GM23338 (cell line): ENCODE results near the gene SLC35F6. TPM values are rescaled to one million over a fixed set of nuclear protein-coding genes. Genes with fewer than 3 reads are reported as not detected.

Source experiments
- ATAC-seq: fragments of 200-7000 bp; cut with Tn5 transposase; 3 replicates; pipeline ENCODE4 v1.9.1; 2020
- DNase-seq: peaks from one replicate; pipeline ENCODE4 v3.0.0-alpha.2; 2015; ENCODE audit warnings: low spot score
- H2AFZ ChIP-seq: fragments of 200-600 bp; sonication (generic); 2 replicates; pipeline ENCODE4 v1.8.0; 2016; ENCODE audit warnings: antibody characterized with exemption, mild to moderate bottlenecking, moderate library complexity
- H3F3A ChIP-seq: fragments of 200-600 bp; sonication (generic); replicated peaks from 2 replicates; pipeline ENCODE4 v1.8.0; 2017; ENCODE audit warnings: antibody characterized with exemption, mixed run types, low read depth
- H3K27ac ChIP-seq: fragments of 200-600 bp; sonication (generic); 2 replicates; pipeline ENCODE4 v1.6.1; 2016; ENCODE audit warnings: low read depth
- H3K27me3 ChIP-seq: fragments of 200-600 bp; sonication (generic); 2 replicates; pipeline ENCODE4 v1.8.0; 2016; ENCODE audit warnings: mild to moderate bottlenecking, mixed run types, moderate library complexity; ENCODE audit not compliant: insufficient read depth
- H3K36me3 ChIP-seq: fragments of 200-600 bp; sonication (generic); 2 replicates; pipeline ENCODE4 v1.8.0; 2016; ENCODE audit warnings: mild to moderate bottlenecking; ENCODE audit not compliant: insufficient read depth
- H3K4me1 ChIP-seq: fragments of 200-600 bp; sonication (generic); 2 replicates; pipeline ENCODE4 v1.8.0; 2016; ENCODE audit warnings: mild to moderate bottlenecking, moderate library complexity; ENCODE audit not compliant: insufficient read depth
- H3K4me2 ChIP-seq: fragments of 200-600 bp; sonication (generic); 2 replicates; pipeline ENCODE4 v1.7.1; 2017; ENCODE audit warnings: mixed run types
- H3K4me3 ChIP-seq: fragments of 200-600 bp; sonication (generic); 2 replicates; pipeline ENCODE4 v1.6.1; 2016; ENCODE audit warnings: mixed run types
- H3K79me2 ChIP-seq: fragments of 200-600 bp; sonication (generic); replicated peaks from 2 replicates; pipeline ENCODE4 v1.8.0; 2017; ENCODE audit warnings: mild to moderate bottlenecking; ENCODE audit not compliant: insufficient read depth
- H3K9me2 ChIP-seq: fragments of 200-600 bp; sonication (generic); 2 replicates; pipeline ENCODE4 v1.8.0; 2017; ENCODE audit not compliant: insufficient read depth
- H4K20me1 ChIP-seq: fragments of 200-600 bp; sonication (generic); replicated peaks from 2 replicates; pipeline ENCODE4 v1.8.0; 2017; ENCODE audit warnings: mild to moderate bottlenecking; ENCODE audit not compliant: insufficient read depth
- H3K27ac Mint-ChIP-seq: 2 replicates; pipeline ENCODE4 v1.8.0; 2020; ENCODE audit warnings: inconsistent platforms, mild to moderate bottlenecking, moderate library complexity, mixed read lengths
- H3K27me3 Mint-ChIP-seq: 3 replicates; pipeline ENCODE4 v1.8.0; 2022; ENCODE audit warnings: low read depth, mild to moderate bottlenecking, moderate library complexity, mixed read lengths, inconsistent platforms; ENCODE audit not compliant: insufficient read depth, poor library complexity
- H3K36me3 Mint-ChIP-seq: 3 replicates; pipeline ENCODE4 v1.8.0; 2021; ENCODE audit warnings: low read depth, mild to moderate bottlenecking, inconsistent platforms, moderate library complexity, mixed read lengths
- H3K4me1 Mint-ChIP-seq: 3 replicates; pipeline ENCODE4 v1.8.0; 2020; ENCODE audit warnings: mild to moderate bottlenecking, inconsistent platforms, mixed read lengths
- H3K4me3 Mint-ChIP-seq: 3 replicates; pipeline ENCODE4 v1.8.0; 2021; ENCODE audit warnings: moderate library complexity, mild to moderate bottlenecking, inconsistent platforms, mixed read lengths
- H3K9me3 Mint-ChIP-seq: 3 replicates; pipeline ENCODE4 v1.8.0; 2020; ENCODE audit warnings: moderate library complexity, mild to moderate bottlenecking, inconsistent platforms, mixed read lengths
- CREB1 ChIP-seq: fragments of 250-450 bp; sonication (Bioruptor Pico); IDR thresholded peaks from 2 replicates; pipeline ENCODE4 v1.5.0; 2020; ENCODE audit warnings: low read depth, mild to moderate bottlenecking, moderate library complexity
- CTCF ChIP-seq, 2 experiments: fragments of 200-600 bp in 1 of 2; sonication (generic) in 1 of 2; conservative IDR thresholded peaks; 2 replicates each; pipeline versions ENCODE4 v1.5.1 to v1.6.1; 2016 to 2017; ENCODE audit warnings: antibody characterized with exemption in 2 of 2, low read depth in 2 of 2, mild to moderate bottlenecking in 2 of 2, moderate library complexity in 1 of 2
- EZH2 ChIP-seq: fragments of 200-600 bp; sonication (generic); IDR thresholded peaks from one replicate; pipeline ENCODE4 v1.8.0; 2017; ENCODE audit warnings: antibody characterized with exemption, mild to moderate bottlenecking, low read depth; ENCODE audit not compliant: unreplicated experiment
- JUNB ChIP-seq: IDR thresholded peaks from one replicate; pipeline ENCODE4 v1.6.1; 2016; ENCODE audit warnings: antibody characterized with exemption; ENCODE audit not compliant: unreplicated experiment
- NANOG ChIP-seq: IDR thresholded peaks from 2 replicates; pipeline ENCODE4 v1.6.1; 2016; ENCODE audit warnings: antibody characterized with exemption, borderline replicate concordance
- REST ChIP-seq: IDR thresholded peaks from one replicate; pipeline ENCODE4 v1.6.1; 2018; ENCODE audit warnings: antibody characterized with exemption; ENCODE audit not compliant: unreplicated experiment
- STAT1 ChIP-seq: IDR thresholded peaks from one replicate; pipeline ENCODE4 v1.6.1; 2016; ENCODE audit warnings: antibody characterized with exemption; ENCODE audit not compliant: unreplicated experiment
- ZNF331 ChIP-seq: fragments of 250-450 bp; sonication (Bioruptor Pico); IDR thresholded peaks from 2 replicates; pipeline ENCODE4 v1.5.0; 2020; ENCODE audit warnings: low read depth, mild to moderate bottlenecking, moderate library complexity
- polyA plus RNA-seq: library from polyadenylated mRNA; unstranded; fragments of >200 nt; fragmentation: Nextera tagmentation; extraction: Ambion mirVana; gene quantifications from 2 replicates; pipeline ENCODE4 v1.2.1, GENCODE V29; 2016
- total RNA-seq: library from RNA; depleted of rRNA; stranded (reverse); fragments of >200 nt; shearing (Covaris generic); gene quantifications from 2 replicates; pipeline ENCODE4 v1.2.3, GENCODE V29; 2014

SLC35F6 gene
- total and polyA plus RNA-seq, 2 experiments from 2014 or later: 6.0 to 15.0 TPM

- TF ChIP-seq NANOG: no peak
- TF ChIP-seq EZH2: no peak
- no peak for TF ChIP-seq REST
- no peak for TF ChIP-seq CTCF (conservative IDR thresholded peaks at IDR 0.05; ENCODE audit: low read depth in 2 of 2)
Observed at GRCh38 chr2:26721115-26722032, 42.7 kb upstream of the SLC35F6 start (continued).

GRCh38 chr2:26722328-26722727 is 41.8 kb upstream of the SLC35F6 start:
- H3K79me2 ChIP-seq: no peaks in the 10 kb centered on the region
- no peak overlapping the region for H3K4me3 ChIP-seq
- no peaks in the 10 kb centered on the region for H3K9me2 ChIP-seq

GRCh38 chr2:26722911-26723310 is 41.2 kb upstream of the SLC35F6 start:
- no peak for DNase-seq
- peaks cover 11% of the 10 kb centered on the region for H3K27me3 Mint-ChIP-seq
- Histone ChIP-seq H3F3A (no peaks in the 10 kb centered on the region), H3K36me3 (no peaks in the 10 kb centered on the region), H4K20me1 (no peaks in the 10 kb centered on the region), H3K4me3 (no peak overlapping the region), H3K4me1 (peaks cover 5% of the 10 kb centered on the region), H3K27me3 (no peaks in the 10 kb centered on the region), H3K9me2 (no peaks in the 10 kb centered on the region), H3K4me2 (no peak overlapping the region), H3K79me2 (no peaks in the 10 kb centered on the region), H3K27ac (no peak overlapping the region), H2AFZ (no peak overlapping the region)
- H3K9me3 Mint-ChIP-seq: no peaks in the 10 kb centered on the region
- H3K4me1 Mint-ChIP-seq: peaks cover 13% of the 10 kb centered on the region
- no peak overlapping the region for H3K27ac Mint-ChIP-seq
- H3K36me3 Mint-ChIP-seq: no peaks in the 10 kb centered on the region
- no peak for ATAC-seq
- H3K4me3 Mint-ChIP-seq: no peak overlapping the region
- TF ChIP-seq STAT1: no peak
- TF ChIP-seq REST: no peak
- no peak for TF ChIP-seq ZNF331 (CRISPR knock-in tag)
- no peak for TF ChIP-seq CTCF (conservative IDR thresholded peaks at IDR 0.05; ENCODE audit: low read depth in 2 of 2)
- no peak for TF ChIP-seq EZH2
- no peak for TF ChIP-seq CREB1 (CRISPR knock-in tag)
- no peak for TF ChIP-seq NANOG

More at GRCh38 chr2:26722328-26722727, 41.8 kb upstream of the SLC35F6 start:
- Histone ChIP-seq H4K20me1 (no peaks in the 10 kb centered on the region), H3K36me3 (no peaks in the 10 kb centered on the region), H3K4me1 (peaks cover 5% of the 10 kb centered on the region), H3F3A (no peaks in the 10 kb centered on the region), H2AFZ (no peak overlapping the region), H3K27me3 (no peaks in the 10 kb centered on the region), H3K27ac (no peak overlapping the region), H3K4me2 (no peak overlapping the region)
- DNase-seq: no peak
- no peak overlapping the region for H3K4me3 Mint-ChIP-seq
- H3K27me3 Mint-ChIP-seq: peaks cover 11% of the 10 kb centered on the region
- no peaks in the 10 kb centered on the region; the same call in 2 of the 3 replicates for H3K9me3 Mint-ChIP-seq
- H3K4me1 Mint-ChIP-seq: peaks cover 13% of the 10 kb centered on the region
- H3K36me3 Mint-ChIP-seq: no peaks in the 10 kb centered on the region
- no peak overlapping the region for H3K27ac Mint-ChIP-seq
- TF ChIP-seq JUNB: no peak
- ATAC-seq: no peak
